ENCODE data around the gene ERVV-1.

- no peak for TF ChIP-seq POLR2A (IDR thresholded peaks at IDR 0.05)
- TF ChIP-seq, protein P1, sequence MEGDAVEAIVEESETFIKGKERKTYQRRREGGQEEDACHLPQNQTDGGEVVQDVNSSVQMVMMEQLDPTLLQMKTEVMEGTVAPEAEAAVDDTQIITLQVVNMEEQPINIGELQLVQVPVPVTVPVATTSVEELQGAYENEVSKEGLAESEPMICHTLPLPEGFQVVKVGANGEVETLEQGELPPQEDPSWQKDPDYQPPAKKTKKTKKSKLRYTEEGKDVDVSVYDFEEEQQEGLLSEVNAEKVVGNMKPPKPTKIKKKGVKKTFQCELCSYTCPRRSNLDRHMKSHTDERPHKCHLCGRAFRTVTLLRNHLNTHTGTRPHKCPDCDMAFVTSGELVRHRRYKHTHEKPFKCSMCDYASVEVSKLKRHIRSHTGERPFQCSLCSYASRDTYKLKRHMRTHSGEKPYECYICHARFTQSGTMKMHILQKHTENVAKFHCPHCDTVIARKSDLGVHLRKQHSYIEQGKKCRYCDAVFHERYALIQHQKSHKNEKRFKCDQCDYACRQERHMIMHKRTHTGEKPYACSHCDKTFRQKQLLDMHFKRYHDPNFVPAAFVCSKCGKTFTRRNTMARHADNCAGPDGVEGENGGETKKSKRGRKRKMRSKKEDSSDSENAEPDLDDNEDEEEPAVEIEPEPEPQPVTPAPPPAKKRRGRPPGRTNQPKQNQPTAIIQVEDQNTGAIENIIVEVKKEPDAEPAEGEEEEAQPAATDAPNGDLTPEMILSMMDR (IDR thresholded peaks at IDR 0.05) = no peak
- no peak for TF ChIP-seq POLR2AphosphoS5 (IDR thresholded peaks at IDR 0.05)
These were observed 22.2 kb upstream of the ERVV-1 start for GRCh38 chr19:52991484-52991883.

All from breast epithelium (tissue), 3 donors.